Inflammatory macrophage (primary cell): ENCODE data around the gene PAF1.
A peak's percentile ranks its signal among the peaks of the same experiment; 100 is the strongest.

Source experiments
- DNase-seq, 2 donors: peaks; one replicate each; pipeline ENCODE4 v3.0.0-alpha.2; 2020 to 2022
- total RNA-seq, 18 experiments: gene quantifications; one replicate each; lab custom pipeline; 2026; ENCODE audit warnings: mixed read lengths in 6 of 18, inconsistent platforms in 2 of 18; lab: John Stamatoyannopoulos, UW

The PAF1 gene
- total RNA-seq, result 13.3 to 37.7 (median 29.9) reads per million in 18 experiments

DNA sequence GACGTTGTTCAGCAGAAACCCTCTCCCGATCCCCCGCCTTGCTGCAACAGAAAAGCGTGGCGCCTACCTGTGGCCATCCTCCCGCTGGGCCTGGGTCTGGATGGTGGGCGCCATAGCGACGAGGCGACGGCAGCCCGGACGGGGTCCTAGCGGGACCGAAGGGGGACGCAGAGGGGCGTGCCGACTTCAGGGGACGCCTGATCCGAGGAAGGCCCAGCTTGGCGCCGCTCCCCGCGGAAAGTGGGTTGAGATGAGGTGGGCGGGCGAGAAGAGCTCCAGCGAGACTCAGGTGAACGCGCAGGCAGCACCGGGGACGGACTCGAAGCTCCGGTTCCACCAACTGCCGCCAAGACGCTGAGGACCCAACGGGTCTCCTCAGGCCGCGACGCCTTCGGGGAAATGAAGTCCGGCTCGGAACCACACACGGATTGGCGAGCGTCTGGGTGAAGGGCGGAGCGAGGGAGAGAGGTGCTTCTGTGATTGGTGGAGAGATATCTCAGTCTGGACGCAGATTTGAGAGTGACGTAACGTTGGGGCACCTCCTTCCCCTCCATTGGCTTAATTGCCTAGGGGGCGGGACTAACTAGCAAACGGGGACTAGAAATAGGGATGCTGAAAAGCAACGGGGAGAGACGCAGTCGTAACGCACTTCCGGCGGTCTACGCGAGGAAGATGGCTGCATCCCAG is at the start of gene PAF1, which contains the start of gene MED29:
TSS of gene PAF1 (minus strand) at position 356 of the 687 bp plus-strand sequence. CDS start at position 114, 242 bp downstream.
TSS of gene MED29 (plus strand) at position 628 of the 687 bp plus-strand sequence. CDS start at position 673, 45 bp downstream.
- DNase-seq, result peak; percentile 99 to 100

GRCh38 chr19:39438270-39438934 is 47.5 kb upstream of the PAF1 start:
- no peak for DNase-seq

DNA sequence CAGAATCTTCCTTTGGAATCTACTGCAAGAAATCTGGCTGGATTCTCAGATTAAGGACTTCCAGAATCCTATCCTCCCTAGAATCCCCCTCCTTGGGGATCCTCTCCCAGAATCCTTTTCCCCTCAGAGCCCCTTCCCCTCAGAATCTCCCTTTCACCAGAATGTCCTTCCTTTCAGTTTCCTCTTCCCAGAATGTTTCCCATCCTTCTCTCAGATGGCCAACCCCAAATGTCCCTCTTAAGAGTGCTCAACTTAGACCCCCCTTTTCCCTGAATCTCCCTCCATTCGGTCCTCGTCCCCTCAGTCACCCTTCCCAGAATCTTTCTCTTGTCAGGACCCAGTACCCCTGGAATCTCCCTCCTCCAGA is 45.4 kb upstream of the PAF1 start:
- no peak for DNase-seq

- peak; percentile 99 to 100 for DNase-seq
Measured at GRCh38 chr19:39435499-39436349, 44.8 kb upstream of the PAF1 start, which contains the start of gene RPS16. RPS16 (minus strand) TSS chr19:39435949; CDS start chr19:39435895, 54 bp downstream.

- DNase-seq, result no peak
Measured at GRCh38 chr19:39434123-39435076, 43.5 kb upstream of the PAF1 start.

GRCh38 chr19:39433480-39434079 is 42.7 kb upstream of the PAF1 start:
- DNase-seq, result no peak

DNA sequence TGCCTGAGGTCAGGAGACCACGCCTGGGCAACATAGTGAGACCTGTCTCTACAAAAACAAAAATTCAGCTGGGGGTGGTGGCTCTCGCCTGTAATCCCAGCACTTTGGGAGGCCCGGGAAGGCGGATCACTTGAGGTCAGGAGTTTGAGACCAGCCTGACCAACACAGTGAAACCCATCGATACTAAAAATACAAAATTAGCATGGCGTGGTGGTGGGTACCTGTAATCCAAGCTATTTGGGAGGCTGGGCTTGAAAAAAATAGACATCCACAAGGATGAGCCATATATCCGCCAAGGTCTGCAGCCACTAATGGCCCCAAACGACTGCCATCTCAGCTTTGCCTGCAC is 41.7 kb upstream of the PAF1 start:
- DNase-seq, result no peak

GRCh38 chr19:39430675-39431593 is 40.0 kb upstream of the PAF1 start:
- peak; percentile 90 to 93 for DNase-seq

- no peak for DNase-seq
Measured at GRCh38 chr19:39428283-39429112, 37.6 kb upstream of the PAF1 start.

GRCh38 chr19:39427707-39428106 is 36.8 kb upstream of the PAF1 start:
- DNase-seq, result no peak

GRCh38 chr19:39426170-39426569 is 35.3 kb upstream of the PAF1 start:
- DNase-seq, result no peak

GRCh38 chr19:39425744-39426143 is 34.8 kb upstream of the PAF1 start:
- DNase-seq, result no peak

- no peak for DNase-seq
Measured at GRCh38 chr19:39424934-39425333, 34.0 kb upstream of the PAF1 start.

GRCh38 chr19:39423258-39424086 is 32.6 kb upstream of the PAF1 start:
- no peak for DNase-seq

- DNase-seq, result no peak
Measured at GRCh38 chr19:39422020-39422419, 31.1 kb upstream of the PAF1 start.

GRCh38 chr19:39420769-39421168 is 29.9 kb upstream of the PAF1 start:
- no peak for DNase-seq

- peak in 1 of 2 donors; percentile 35 for DNase-seq
Measured at GRCh38 chr19:39419003-39419402, 28.1 kb upstream of the PAF1 start.

DNA sequence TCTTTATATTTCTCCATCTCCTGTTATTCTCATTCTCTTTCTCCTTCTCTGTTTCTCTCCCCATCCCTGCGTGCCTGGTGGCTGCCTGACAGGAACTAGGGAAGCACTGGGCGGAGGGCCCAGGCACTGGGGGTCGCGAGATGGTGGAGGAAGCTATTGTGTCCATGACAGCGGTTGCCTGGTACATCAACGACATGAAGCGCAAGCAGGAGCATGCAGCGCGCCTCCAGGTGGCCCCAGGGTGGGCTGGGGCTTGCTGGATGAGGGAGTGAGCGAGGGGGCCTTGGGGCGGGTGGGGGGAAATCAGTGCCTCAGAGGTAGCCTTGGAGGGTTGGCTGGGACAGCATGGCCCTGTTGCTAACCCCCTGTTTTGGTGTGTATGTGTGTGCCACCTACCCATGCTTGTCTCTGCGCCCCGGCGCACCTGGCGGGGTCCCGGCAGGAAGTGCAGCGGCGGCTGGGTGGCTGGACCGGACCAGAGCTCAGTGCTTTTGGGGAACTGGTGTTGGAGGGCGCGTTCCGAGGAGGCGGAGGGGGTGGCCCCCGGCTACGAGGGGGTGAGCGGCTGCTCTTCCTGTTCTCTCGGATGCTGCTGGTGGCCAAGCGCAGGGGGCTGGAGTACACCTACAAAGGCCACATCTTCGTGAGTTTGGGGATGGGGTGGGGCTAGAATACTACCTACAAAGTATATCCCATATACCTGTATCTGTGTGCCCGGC is 26.7 kb upstream of the PAF1 start:
- no peak for DNase-seq
